Stomach (tissue), 9 donors: ENCODE results near the gene PYGO2. TPM values are rescaled to one million over a fixed set of nuclear protein-coding genes. Genes with fewer than 3 reads are reported as not detected.

Source experiments
- DNase-seq, 2 donors: peaks; one replicate each; pipeline versions ENCODE4 v3.0.0 to v3.0.0-alpha.2; 2013 to 2019
- H3K27ac ChIP-seq, 5 donors: fragments of 200-600 bp in 4 of 5; sonication (generic) in 4 of 5; one replicate each; pipeline ENCODE4 v1.5.1; 2013 to 2019; ENCODE audit warnings: mild to moderate bottlenecking in 1 of 5, moderate library complexity in 1 of 5
- H3K27me3 ChIP-seq, 3 donors: fragments of 200-600 bp; sonication (generic); one replicate each; pipeline ENCODE4 v1.5.1; 2017 to 2019; ENCODE audit warnings: mixed run types in 1 of 3
- H3K36me3 ChIP-seq, 4 donors: fragments of 200-600 bp; sonication (generic); 1 replicate in 3 of 4; 2 replicates in 1 of 4; pipeline ENCODE4 v1.5.1; 2016 to 2019
- H3K4me1 ChIP-seq, 4 donors: fragments of 200-600 bp; sonication (generic); one replicate each; pipeline ENCODE4 v1.5.1; 2016 to 2019
- H3K4me3 ChIP-seq, 4 donors: fragments of 200-600 bp; sonication (generic) in 3 of 4; one replicate each; pipeline ENCODE4 v1.5.1; 2016 to 2019; ENCODE audit warnings: mild to moderate bottlenecking in 1 of 4
- H3K9me3 ChIP-seq, 4 donors: fragments of 200-600 bp; sonication (generic); one replicate each; pipeline ENCODE4 v1.5.1; 2016 to 2019
- EP300 ChIP-seq: sonication (generic); formaldehyde crosslinking; IDR thresholded peaks from one replicate; pipeline ENCODE4 v1.6.1; 2017; ENCODE audit warnings: antibody characterized with exemption
- POLR2A ChIP-seq, 4 donors: fragments of 450-650 bp; IDR thresholded peaks; one replicate each; pipeline ENCODE4 v1.6.1; 2016; ENCODE audit warnings: antibody characterized with exemption in 4 of 4, control low read depth in 2 of 4, mild to moderate bottlenecking in 1 of 4, moderate library complexity in 1 of 4
- POLR2AphosphoS5 ChIP-seq, 3 donors: sonication (generic); formaldehyde crosslinking; IDR thresholded peaks; one replicate each; pipeline ENCODE4 v1.6.1; 2016; ENCODE audit warnings: antibody characterized with exemption in 3 of 3
- WGBS, 5 donors: extraction: QIAGEN DNeasy Blood & Tissue Kit in 3 of 5; methylation state at CpG; one replicate each; pipeline versions ENCODE4 v1.1.5 to v1.1.7; 2013 to 2018; 5-methylcytosine and 5-hydroxymethylcytosine counted together
- intact Hi-C: fragments of 100-400 bp; cut with DNase I; formaldehyde crosslinking; loops from one replicate; pipeline ENCODE4 v1.15.1; 2023; ENCODE audit warnings: low total_unique reads
- polyA plus RNA-seq, 3 donors: library from polyadenylated mRNA; stranded (reverse); fragments of 200-250 nt; gene quantifications; one replicate each; pipeline ENCODE4 v1.2.3, GENCODE V29; 2013
- total RNA-seq, 5 donors: library from RNA; depleted of rRNA; stranded (reverse); fragments of >200 nt; gene quantifications; one replicate each; pipeline versions ENCODE4 v1.1.0 to v1.2.3, GENCODE V29; 2014 to 2016
- TF ChIP-seq, protein P1 (sequence below), 7 experiments: fragments of 450-650 bp in 4 of 7; fragments of 200-600 bp in 3 of 7; sonication (generic) in 3 of 7; IDR thresholded peaks; one replicate each; pipeline ENCODE4 v1.5.1; 2016 to 2019; ENCODE audit warnings: antibody characterized with exemption in 7 of 7, control low read depth in 2 of 7, mild to moderate bottlenecking in 1 of 7
- donor health status: healthy with polysubstance abuse.
- donor health status: Bipolar disorder and iron deficiency.
- donor health status: healthy.

Gene PYGO2
- total and polyA plus RNA-seq, 8 donors: 8.1 to 75.3 (median 19.7) TPM

DNA sequence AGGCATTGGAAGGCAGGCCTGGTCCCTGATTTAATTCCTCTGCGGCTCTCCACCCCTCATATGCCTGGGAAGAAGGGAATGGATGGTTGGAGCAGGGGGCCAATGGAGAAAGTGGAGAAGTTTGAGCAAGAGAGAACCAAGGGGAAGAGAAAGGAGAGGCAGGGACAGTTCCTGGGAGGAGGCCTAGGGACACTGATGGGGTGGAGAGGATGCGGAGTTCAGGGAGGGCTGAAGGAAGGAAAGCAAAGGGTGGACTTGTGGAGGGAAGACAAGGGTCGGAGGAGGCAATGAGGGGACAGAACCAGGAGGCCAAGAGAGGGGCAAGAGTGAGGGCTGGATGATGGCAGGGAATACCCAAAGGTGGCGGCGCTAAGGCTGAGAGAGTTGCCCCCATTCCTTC lies 48.2 kb upstream of the PYGO2 start:
- no peaks in the 10 kb centered on the region for H3K9me3 ChIP-seq
- peaks cover 92 to 100% (median 95%) of the 10 kb centered on the region in 4 donors for H3K4me1 ChIP-seq
- DNase-seq: no peak
- peak overlapping the region in 2 of 4 donors; percentile 42 to 47 for H3K4me3 ChIP-seq
- intact Hi-C loops: loop anchor here (10.0 kb wide), 1 partner anchor 45 kb away; the partner anchor contains the start of gene PYGO2
- TF ChIP-seq POLR2AphosphoS5 (IDR thresholded peaks at IDR 0.05) (no peak), POLR2A (IDR thresholded peaks at IDR 0.05) (no peak), EP300 (no peak)
- TF ChIP-seq, protein P1, sequence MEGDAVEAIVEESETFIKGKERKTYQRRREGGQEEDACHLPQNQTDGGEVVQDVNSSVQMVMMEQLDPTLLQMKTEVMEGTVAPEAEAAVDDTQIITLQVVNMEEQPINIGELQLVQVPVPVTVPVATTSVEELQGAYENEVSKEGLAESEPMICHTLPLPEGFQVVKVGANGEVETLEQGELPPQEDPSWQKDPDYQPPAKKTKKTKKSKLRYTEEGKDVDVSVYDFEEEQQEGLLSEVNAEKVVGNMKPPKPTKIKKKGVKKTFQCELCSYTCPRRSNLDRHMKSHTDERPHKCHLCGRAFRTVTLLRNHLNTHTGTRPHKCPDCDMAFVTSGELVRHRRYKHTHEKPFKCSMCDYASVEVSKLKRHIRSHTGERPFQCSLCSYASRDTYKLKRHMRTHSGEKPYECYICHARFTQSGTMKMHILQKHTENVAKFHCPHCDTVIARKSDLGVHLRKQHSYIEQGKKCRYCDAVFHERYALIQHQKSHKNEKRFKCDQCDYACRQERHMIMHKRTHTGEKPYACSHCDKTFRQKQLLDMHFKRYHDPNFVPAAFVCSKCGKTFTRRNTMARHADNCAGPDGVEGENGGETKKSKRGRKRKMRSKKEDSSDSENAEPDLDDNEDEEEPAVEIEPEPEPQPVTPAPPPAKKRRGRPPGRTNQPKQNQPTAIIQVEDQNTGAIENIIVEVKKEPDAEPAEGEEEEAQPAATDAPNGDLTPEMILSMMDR (IDR thresholded peaks at IDR 0.05): no peak
- WGBS, 5 donors: 86 to 92% (median 89%) methylated on average over 5 of the region's 5 CpGs
- peaks cover 11 to 31% (median 23%) of the 10 kb centered on the region in 4 donors for H3K36me3 ChIP-seq
- H3K27me3 ChIP-seq: no peaks in the 10 kb centered on the region
- peak overlapping the region; percentile 96 to 100 (median 99) for H3K27ac ChIP-seq

DNA sequence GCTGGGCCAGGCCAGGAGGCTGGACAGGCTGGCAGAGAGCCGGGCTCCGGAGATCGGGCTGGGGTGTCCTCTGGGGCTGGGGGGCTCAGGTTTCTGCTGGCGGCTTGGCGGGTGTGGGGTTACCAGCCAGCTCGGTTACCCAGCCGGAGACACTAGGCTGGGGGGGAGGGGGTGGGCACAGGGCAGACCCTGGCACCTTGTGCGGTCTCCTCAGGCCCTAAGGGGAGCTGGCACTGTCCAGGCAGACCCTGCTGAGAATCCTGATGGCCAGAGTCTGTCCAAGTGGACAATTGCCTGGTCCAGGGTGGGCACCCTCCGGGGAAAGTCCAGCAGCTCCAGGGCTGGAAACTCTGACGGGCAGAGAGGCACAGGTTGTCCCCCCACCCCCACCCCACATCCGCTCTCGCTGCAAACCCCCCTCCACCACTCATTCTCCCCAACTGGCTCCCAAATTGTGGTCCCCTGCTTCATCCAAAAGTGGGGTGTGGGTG lies 47.7 kb upstream of the PYGO2 start:
- Histone ChIP-seq H3K4me3 (peak overlapping the region; percentile 19 to 47 (median 34)), H3K9me3 (no peaks in the 10 kb centered on the region), H3K27ac (peak overlapping the region; percentile 96 to 100 (median 99)), H3K4me1 (peaks cover 95 to 100% (median 98%) of the 10 kb centered on the region in 4 donors), H3K36me3 (peaks cover 6 to 27% (median 19%) of the 10 kb centered on the region in 4 donors), H3K27me3 (no peaks in the 10 kb centered on the region)
- WGBS, 5 donors: 71 to 84% (median 75%) methylated on average over 7 to 12 of the region's 12 CpGs
- DNase-seq: no peak
- TF ChIP-seq, protein P1 (IDR thresholded peaks at IDR 0.05): no peak
- no peak for TF ChIP-seq EP300
- TF ChIP-seq POLR2A (IDR thresholded peaks at IDR 0.05): no peak
- TF ChIP-seq POLR2AphosphoS5 (IDR thresholded peaks at IDR 0.05): no peak
- intact Hi-C loops: no loop called here

DNA sequence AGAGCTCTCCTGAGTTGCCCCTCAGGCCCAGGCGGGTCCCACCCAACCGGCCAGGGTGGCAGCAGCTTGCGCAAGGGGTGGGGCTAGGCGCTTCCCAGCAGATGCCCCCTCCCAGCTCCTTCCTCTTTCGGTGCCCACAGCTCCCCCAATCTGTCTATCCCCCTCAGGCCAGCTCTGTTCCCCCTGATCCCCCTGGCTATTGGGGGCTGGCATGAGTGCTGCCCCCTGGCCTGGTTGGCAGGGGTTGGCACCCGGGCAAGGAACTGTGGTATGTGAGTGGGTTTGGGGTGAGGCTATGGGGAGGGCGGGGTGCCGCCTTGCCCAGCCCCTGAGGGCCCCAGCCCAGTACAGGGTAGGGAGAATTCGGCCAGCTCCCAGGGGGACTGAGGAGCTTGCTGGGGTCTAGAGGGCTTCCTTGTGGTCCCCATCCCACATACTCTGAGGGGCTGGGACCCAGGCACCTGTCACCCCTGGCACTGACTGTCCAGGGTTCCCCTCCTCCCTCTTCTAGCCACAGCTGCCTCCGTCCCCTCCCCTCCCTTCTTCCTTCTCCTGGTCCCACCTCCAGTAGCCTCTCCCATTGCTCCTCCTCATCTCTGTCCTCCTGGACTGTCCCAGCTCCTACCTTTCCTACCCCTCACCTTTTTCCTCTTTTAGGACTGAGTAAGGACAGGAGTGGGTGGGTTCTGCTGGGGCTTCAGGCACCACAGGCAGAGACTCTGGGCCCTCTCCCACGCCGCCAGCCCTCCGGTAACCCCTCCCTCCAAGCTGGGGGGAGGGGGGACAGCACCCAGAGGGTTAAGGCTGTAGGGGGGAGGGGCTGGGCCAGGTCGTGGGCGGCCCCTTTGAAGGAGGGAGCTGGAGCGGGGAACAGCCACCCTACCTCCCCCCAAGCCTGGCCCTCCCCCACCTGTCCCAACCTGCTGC lies 46.7 kb upstream of the PYGO2 start:
- Histone ChIP-seq H3K27me3 (no peaks in the 10 kb centered on the region), H3K4me3 (peak overlapping the region; percentile 19 to 47 (median 34)), H3K4me1 (peaks cover 93 to 98% (median 95%) of the 10 kb centered on the region in 4 donors), H3K36me3 (peaks cover 0 to 20% (median 12%) of the 10 kb centered on the region in 4 donors), H3K9me3 (no peaks in the 10 kb centered on the region), H3K27ac (peak overlapping the region; percentile 96 to 100 (median 99))
- no peak for DNase-seq
- TF ChIP-seq, protein P1 (IDR thresholded peaks at IDR 0.05): no peak
- TF ChIP-seq EP300: no peak
- no peak for TF ChIP-seq POLR2AphosphoS5 (IDR thresholded peaks at IDR 0.05)
- TF ChIP-seq POLR2A (IDR thresholded peaks at IDR 0.05): no peak
- 26 to 44% (median 34%) methylated on average over 9 to 16 of the region's 16 CpGs for WGBS, 5 donors
- intact Hi-C loops: no loop called here

DNA sequence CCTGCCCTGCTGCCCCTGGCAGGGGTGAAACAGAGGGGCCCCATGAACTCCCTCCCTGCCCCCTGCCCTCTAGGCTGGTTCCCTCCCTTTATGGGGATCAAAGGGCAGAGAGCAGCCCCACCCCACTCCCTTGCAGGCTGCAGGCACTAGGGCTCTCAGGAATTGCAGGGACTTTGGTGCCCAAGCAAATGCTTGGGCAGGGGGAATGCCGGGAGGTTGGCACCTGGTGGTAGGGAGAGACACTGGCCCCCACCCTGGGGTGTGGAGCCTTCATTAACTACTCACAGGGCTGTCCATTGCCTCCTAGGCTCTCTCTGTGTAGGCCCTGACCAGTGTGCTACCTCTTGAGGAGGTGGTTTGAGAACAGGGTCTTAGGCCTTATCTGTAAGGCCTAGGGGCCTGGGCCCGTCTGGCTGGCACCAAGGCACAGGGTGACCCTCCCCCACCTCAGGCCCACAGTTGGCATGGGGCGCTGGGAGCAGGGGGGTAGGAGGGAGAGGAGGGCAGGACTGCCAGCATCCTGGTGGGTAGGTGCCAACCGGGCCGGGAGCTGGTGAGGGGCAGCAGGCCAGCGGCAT lies 45.8 kb upstream of the PYGO2 start:
- peak overlapping the region; percentile 96 to 100 (median 99) for H3K27ac ChIP-seq
- H3K4me3 ChIP-seq: peak overlapping the region; percentile 19 to 47 (median 34)
- no peaks in the 10 kb centered on the region for H3K27me3 ChIP-seq
- no peaks in the 10 kb centered on the region for H3K9me3 ChIP-seq
- intact Hi-C loops: no loop called here
- DNase-seq: peak; percentile 32 to 86
- H3K4me1 ChIP-seq: peaks cover 84 to 88% (median 85%) of the 10 kb centered on the region in 4 donors
- 28 to 42% (median 30%) methylated on average over 5 to 6 of the region's 6 CpGs for WGBS, 5 donors
- H3K36me3 ChIP-seq: peaks cover 0 to 20% (median 10%) of the 10 kb centered on the region in 4 donors
- peak in 2 of 3 donors; percentile 16 to 22 for TF ChIP-seq POLR2AphosphoS5 (IDR thresholded peaks at IDR 0.05)
- TF ChIP-seq, protein P1 (IDR thresholded peaks at IDR 0.05): no peak
